ENCODE data around the gene RHOT2. TPM values are rescaled to one million over a fixed set of nuclear protein-coding genes. Genes with fewer than 3 reads are reported as not detected.

RHOT2 gene
- total RNA-seq, 1 experiment from 2014 or later, result 73.8 TPM

- Histone ChIP-seq H3K4me3 (ENCODE audit: low read length) (no peak within 1 kb of the TSS), H3K9me3 (ENCODE audit: low read length) (no peaks in the 10 kb centered on the region), H3K9ac (ENCODE audit: low read length) (no peak within 1 kb of the TSS), H3K36me3 (ENCODE audit: insufficient read depth, low read length) (0 out of 2 replicates have a peak, but pooled peaks cover 4% of the 10 kb centered on the region), H3K79me2 (ENCODE audit: low read length) (peaks cover 19% of the 10 kb centered on the region), H2AFZ (ENCODE audit: low read length) (no peak within 1 kb of the TSS), H3K27me3 (ENCODE audit: low read length) (no peaks in the 10 kb centered on the region), H3K4me2 (ENCODE audit: low read depth, low read length, poor library complexity, severe bottlenecking) (no peak within 1 kb of the TSS), H4K20me1 (ENCODE audit: insufficient read depth, low read depth, low read length) (peaks cover 7% of the 10 kb centered on the region; the same call in 1 of the 2 replicates), H3K4me1 (ENCODE audit: low read length) (peaks cover 14% of the 10 kb centered on the region), H3K9me2 (replicated peaks; ENCODE audit: insufficient read depth, low read length) (no peaks in the 10 kb centered on the region), H3K27ac (ENCODE audit: low read length) (no peak within 1 kb of the TSS)
- no peak for DNase-seq
Measured at GRCh38 chr16:630815-631405, 37.0 kb upstream of the RHOT2 start, which contains the start of gene WFIKKN1. Gene WFIKKN1, plus strand, starts transcription at chr16:630985. Its CDS starts 269 bp downstream, at chr16:631254.

- Histone ChIP-seq H3K4me3 (ENCODE audit: low read length) (no peak overlapping the region), H3K4me1 (ENCODE audit: low read length) (peaks cover 20% of the 10 kb centered on the region), H3K9ac (ENCODE audit: low read length) (no peak overlapping the region)
Measured at GRCh38 chr16:631808-632358, 36.0 kb upstream of the RHOT2 start.

GRCh38 chr16:632486-633335, 35.2 kb upstream of the RHOT2 start:
- no peak overlapping the region for H3K4me2 ChIP-seq (ENCODE audit: low read depth, low read length, poor library complexity, severe bottlenecking)
- no peaks in the 10 kb centered on the region for H3K9me2 ChIP-seq (replicated peaks; ENCODE audit: insufficient read depth, low read length)
- no peaks in the 10 kb centered on the region for H3K9me3 ChIP-seq (ENCODE audit: low read length)
- no peaks in the 10 kb centered on the region for H3K27me3 ChIP-seq (ENCODE audit: low read length)
- no peak overlapping the region for H2AFZ ChIP-seq (ENCODE audit: low read length)
- peaks cover 20% of the 10 kb centered on the region for H3K79me2 ChIP-seq (ENCODE audit: low read length)
- no peak overlapping the region for H3K9ac ChIP-seq (ENCODE audit: low read length)
- H3K27ac ChIP-seq (ENCODE audit: low read length), result no peak overlapping the region
- peaks cover 7% of the 10 kb centered on the region; the same call in 1 of the 2 replicates for H4K20me1 ChIP-seq (ENCODE audit: insufficient read depth, low read depth, low read length)
- H3K4me1 ChIP-seq (ENCODE audit: low read length), result peaks cover 23% of the 10 kb centered on the region
- H3K4me3 ChIP-seq (ENCODE audit: low read length), result no peak overlapping the region
- H3K36me3 ChIP-seq (ENCODE audit: insufficient read depth, low read length), result 0 out of 2 replicates have a peak, but pooled peaks cover 4% of the 10 kb centered on the region
- DNase-seq, result no peak

More at GRCh38 chr16:631808-632358, 36.0 kb upstream of the RHOT2 start:
- Histone ChIP-seq H4K20me1 (ENCODE audit: insufficient read depth, low read depth, low read length) (peaks cover 7% of the 10 kb centered on the region; the same call in 1 of the 2 replicates), H3K9me3 (ENCODE audit: low read length) (no peaks in the 10 kb centered on the region), H2AFZ (ENCODE audit: low read length) (no peak overlapping the region), H3K36me3 (ENCODE audit: insufficient read depth, low read length) (0 out of 2 replicates have a peak, but pooled peaks cover 4% of the 10 kb centered on the region), H3K27ac (ENCODE audit: low read length) (no peak overlapping the region), H3K4me2 (ENCODE audit: low read depth, low read length, poor library complexity, severe bottlenecking) (no peak overlapping the region), H3K9me2 (replicated peaks; ENCODE audit: insufficient read depth, low read length) (no peaks in the 10 kb centered on the region), H3K79me2 (ENCODE audit: low read length) (peaks cover 20% of the 10 kb centered on the region), H3K27me3 (ENCODE audit: low read length) (no peaks in the 10 kb centered on the region)
- no peak for DNase-seq

- no peak for DNase-seq
- peaks cover 20% of the 10 kb centered on the region for H3K79me2 ChIP-seq (ENCODE audit: low read length)
- no peak overlapping the region for H3K4me2 ChIP-seq (ENCODE audit: low read depth, low read length, poor library complexity, severe bottlenecking)
- H2AFZ ChIP-seq (ENCODE audit: low read length), result no peak overlapping the region
- H3K9me3 ChIP-seq (ENCODE audit: low read length), result no peaks in the 10 kb centered on the region
- H3K27ac ChIP-seq (ENCODE audit: low read length), result no peak overlapping the region
- peaks cover 23% of the 10 kb centered on the region for H3K4me1 ChIP-seq (ENCODE audit: low read length)
- peaks cover 7% of the 10 kb centered on the region; the same call in 1 of the 2 replicates for H4K20me1 ChIP-seq (ENCODE audit: insufficient read depth, low read depth, low read length)
- no peak overlapping the region for H3K9ac ChIP-seq (ENCODE audit: low read length)
- H3K4me3 ChIP-seq (ENCODE audit: low read length), result no peak overlapping the region
- H3K9me2 ChIP-seq (replicated peaks; ENCODE audit: insufficient read depth, low read length), result no peaks in the 10 kb centered on the region
- H3K27me3 ChIP-seq (ENCODE audit: low read length), result no peaks in the 10 kb centered on the region
- H3K36me3 ChIP-seq (ENCODE audit: insufficient read depth, low read length), result 0 out of 2 replicates have a peak, but pooled peaks cover 4% of the 10 kb centered on the region
Measured at GRCh38 chr16:633336-634050, 34.4 kb upstream of the RHOT2 start.

- DNase-seq, result no peak
- peak overlapping the region; percentile 95; the same call in 1 of the 2 replicates for H3K9ac ChIP-seq (ENCODE audit: low read length)
- H3K4me2 ChIP-seq (ENCODE audit: low read depth, low read length, poor library complexity, severe bottlenecking), result peak overlapping the region; percentile 97
- peaks cover 29% of the 10 kb centered on the region for H3K4me1 ChIP-seq (ENCODE audit: low read length)
- H3K27ac ChIP-seq (ENCODE audit: low read length), result no peak overlapping the region
- peaks cover 7% of the 10 kb centered on the region; the same call in 1 of the 2 replicates for H4K20me1 ChIP-seq (ENCODE audit: insufficient read depth, low read depth, low read length)
- peaks cover 20% of the 10 kb centered on the region for H3K79me2 ChIP-seq (ENCODE audit: low read length)
- H3K27me3 ChIP-seq (ENCODE audit: low read length), result no peaks in the 10 kb centered on the region
- 0 out of 2 replicates have a peak, but pooled peaks cover 4% of the 10 kb centered on the region for H3K36me3 ChIP-seq (ENCODE audit: insufficient read depth, low read length)
- H3K4me3 ChIP-seq (ENCODE audit: low read length), result no peak overlapping the region; the same call in 1 of the 2 replicates
- no peak overlapping the region for H2AFZ ChIP-seq (ENCODE audit: low read length)
- no peaks in the 10 kb centered on the region for H3K9me3 ChIP-seq (ENCODE audit: low read length)
- H3K9me2 ChIP-seq (replicated peaks; ENCODE audit: insufficient read depth, low read length), result no peaks in the 10 kb centered on the region
Measured at GRCh38 chr16:634051-634670, 33.8 kb upstream of the RHOT2 start.

- Histone ChIP-seq H3K27me3 (ENCODE audit: low read length) (no peaks in the 10 kb centered on the region), H3K4me3 (ENCODE audit: low read length) (peak overlapping the region; percentile 99), H2AFZ (ENCODE audit: low read length) (no peak overlapping the region), H3K36me3 (ENCODE audit: insufficient read depth, low read length) (0 out of 2 replicates have a peak, but pooled peaks cover 4% of the 10 kb centered on the region), H3K4me2 (ENCODE audit: low read depth, low read length, poor library complexity, severe bottlenecking) (peak overlapping the region; percentile 97), H3K9me2 (replicated peaks; ENCODE audit: insufficient read depth, low read length) (no peaks in the 10 kb centered on the region), H3K27ac (ENCODE audit: low read length) (no peak overlapping the region), H3K79me2 (ENCODE audit: low read length) (peaks cover 20% of the 10 kb centered on the region), H3K9me3 (ENCODE audit: low read length) (no peaks in the 10 kb centered on the region), H3K4me1 (ENCODE audit: low read length) (peaks cover 29% of the 10 kb centered on the region), H4K20me1 (ENCODE audit: insufficient read depth, low read depth, low read length) (peaks cover 7% of the 10 kb centered on the region; the same call in 1 of the 2 replicates), H3K9ac (ENCODE audit: low read length) (peak overlapping the region; percentile 95)
- no peak for DNase-seq
Measured at GRCh38 chr16:634996-635395, 32.9 kb upstream of the RHOT2 start.

- Histone ChIP-seq H2AFZ (ENCODE audit: low read length) (0 out of 2 replicates have a peak overlapping the region, but pooled peaks have one; percentile 35), H3K27me3 (ENCODE audit: low read length) (no peaks in the 10 kb centered on the region), H3K27ac (ENCODE audit: low read length) (peak overlapping the region; percentile 44; the same call in 1 of the 2 replicates), H3K4me2 (ENCODE audit: low read depth, low read length, poor library complexity, severe bottlenecking) (peak overlapping the region; percentile 97), H3K9me3 (ENCODE audit: low read length) (no peaks in the 10 kb centered on the region), H3K9me2 (replicated peaks; ENCODE audit: insufficient read depth, low read length) (no peaks in the 10 kb centered on the region), H4K20me1 (ENCODE audit: insufficient read depth, low read depth, low read length) (peaks cover 7% of the 10 kb centered on the region; the same call in 1 of the 2 replicates), H3K4me3 (ENCODE audit: low read length) (peak overlapping the region; percentile 99), H3K36me3 (ENCODE audit: insufficient read depth, low read length) (0 out of 2 replicates have a peak, but pooled peaks cover 4% of the 10 kb centered on the region), H3K9ac (ENCODE audit: low read length) (peak overlapping the region; percentile 95), H3K79me2 (ENCODE audit: low read length) (peaks cover 20% of the 10 kb centered on the region), H3K4me1 (ENCODE audit: low read length) (peaks cover 31% of the 10 kb centered on the region)
- peak; percentile 65 for DNase-seq
Measured at GRCh38 chr16:635573-636205, 32.2 kb upstream of the RHOT2 start.
